Spleen (tissue), 11 donors: ENCODE results near the gene AKT3. TPM values are rescaled to one million over a fixed set of nuclear protein-coding genes. Genes with fewer than 3 reads are reported as not detected.

Experiments
- DNase-seq: peaks from one replicate; pipeline ENCODE4 v3.0.0-alpha.2; 2020
- H3K27ac ChIP-seq, 8 donors: fragments of 200-600 bp; sonication (generic) in 7 of 8; 1 replicate in 4 of 8; 2 replicates in 4 of 8; pipeline versions ENCODE4 v1.5.0 to v1.8.0; 2016 to 2021; ENCODE audit warnings: inconsistent platforms in 4 of 8, mild to moderate bottlenecking in 4 of 8, moderate library complexity in 1 of 8
- H3K27me3 ChIP-seq, 7 donors: fragments of 200-600 bp; sonication (generic) in 6 of 7; replicated peaks in 1 of 7; 1 replicate in 4 of 7; 2 replicates in 3 of 7; pipeline versions ENCODE4 v1.5.0 to v1.8.0; 2016 to 2021; ENCODE audit warnings: inconsistent platforms in 3 of 7, mild to moderate bottlenecking in 1 of 7
- H3K36me3 ChIP-seq, 6 donors: fragments of 200-600 bp; sonication (generic) in 5 of 6; 1 replicate in 4 of 6; 2 replicates in 2 of 6; pipeline versions ENCODE4 v1.5.0 to v1.8.0; 2016 to 2021; ENCODE audit warnings: inconsistent platforms in 2 of 6
- H3K4me1 ChIP-seq, 6 donors: fragments of 200-600 bp; sonication (generic) in 5 of 6; 1 replicate in 3 of 6; 2 replicates in 3 of 6; pipeline versions ENCODE4 v1.5.0 to v1.8.0; 2016 to 2021; ENCODE audit warnings: inconsistent platforms in 3 of 6
- H3K4me3 ChIP-seq, 8 donors: fragments of 200-600 bp; sonication (generic) in 7 of 8; 1 replicate in 4 of 8; 2 replicates in 4 of 8; pipeline versions ENCODE4 v1.5.0 to v1.8.0; 2016 to 2021; ENCODE audit warnings: inconsistent platforms in 4 of 8, mild to moderate bottlenecking in 4 of 8, moderate library complexity in 2 of 8
- H3K9me3 ChIP-seq, 8 donors: fragments of 200-600 bp; sonication (generic) in 7 of 8; 1 replicate in 4 of 8; 2 replicates in 4 of 8; pipeline versions ENCODE4 v1.5.0 to v1.8.0; 2016 to 2021; ENCODE audit warnings: inconsistent platforms in 4 of 8
- POLR2A ChIP-seq, 3 donors: fragments of 450-650 bp; IDR thresholded peaks; one replicate each; pipeline ENCODE4 v1.5.1; 2017; ENCODE audit warnings: antibody characterized with exemption in 3 of 3, mild to moderate bottlenecking in 1 of 3
- POLR2AphosphoS5 ChIP-seq, 3 donors: sonication (generic); formaldehyde crosslinking; IDR thresholded peaks; one replicate each; pipeline ENCODE4 v1.5.1; 2017; ENCODE audit warnings: antibody characterized with exemption in 3 of 3
- WGBS, 5 donors: extraction: QIAGEN DNeasy Blood & Tissue Kit in 3 of 5; methylation state at CpG; one replicate each; pipeline versions ENCODE4 v1.1.5 to v1.1.7; 2013 to 2018; 5-methylcytosine and 5-hydroxymethylcytosine counted together
- intact Hi-C: fragments of 100-400 bp; cut with DNase I; formaldehyde crosslinking; loops from one replicate; pipeline ENCODE4 v1.15.0; 2023; ENCODE audit warnings: low total_unique reads
- polyA plus RNA-seq, 3 donors: library from polyadenylated mRNA; stranded (reverse); fragments of 200-250 nt; gene quantifications; one replicate each; pipeline ENCODE4 v1.2.1, GENCODE V29; 2013
- total RNA-seq, 7 donors: library from RNA; depleted of rRNA in 3 of 7; stranded (reverse); fragments of >200 nt in 3 of 7; fragmentation: NEBNext Ultra II Directional in 4 of 7; extraction: Animal tissue kit (Norgen Biotek cat#: 25700) in 4 of 7; gene quantifications; one replicate each; pipeline versions ENCODE4 v1.1.0 to v1.2.1, GENCODE V29; 2016 to 2021
- TF ChIP-seq, protein P1 (sequence below), 11 experiments: fragments of 200-600 bp in 7 of 11; fragments of 450-650 bp in 4 of 11; sonication (generic) in 4 of 11; IDR thresholded peaks in 8 of 11; conservative IDR thresholded peaks in 3 of 11; 1 replicate in 7 of 11; 2 replicates in 4 of 11; pipeline versions ENCODE4 v1.4.0 to v1.8.0; 2016 to 2021; ENCODE audit warnings: antibody characterized with exemption in 11 of 11, inconsistent platforms in 4 of 11, mild to moderate bottlenecking in 1 of 11
- donor health status: healthy with polysubstance abuse.
- donor health status: DM: no; HTN: no; CAD: no; lungs with moderate emphysema.
- donor health status: DM: no; HTN: no; CAD: no.
- donor health status: Bipolar disorder and iron deficiency.
- donor health status: healthy.
- donor health status: DM: no; HTN: no; CAD: no.
- donor health status: DM: yes; HTN: yes; CAD: no.

The AKT3 gene
- total and polyA plus RNA-seq, 10 donors: 4.3 to 91.3 (median 46.4) TPM

DNA sequence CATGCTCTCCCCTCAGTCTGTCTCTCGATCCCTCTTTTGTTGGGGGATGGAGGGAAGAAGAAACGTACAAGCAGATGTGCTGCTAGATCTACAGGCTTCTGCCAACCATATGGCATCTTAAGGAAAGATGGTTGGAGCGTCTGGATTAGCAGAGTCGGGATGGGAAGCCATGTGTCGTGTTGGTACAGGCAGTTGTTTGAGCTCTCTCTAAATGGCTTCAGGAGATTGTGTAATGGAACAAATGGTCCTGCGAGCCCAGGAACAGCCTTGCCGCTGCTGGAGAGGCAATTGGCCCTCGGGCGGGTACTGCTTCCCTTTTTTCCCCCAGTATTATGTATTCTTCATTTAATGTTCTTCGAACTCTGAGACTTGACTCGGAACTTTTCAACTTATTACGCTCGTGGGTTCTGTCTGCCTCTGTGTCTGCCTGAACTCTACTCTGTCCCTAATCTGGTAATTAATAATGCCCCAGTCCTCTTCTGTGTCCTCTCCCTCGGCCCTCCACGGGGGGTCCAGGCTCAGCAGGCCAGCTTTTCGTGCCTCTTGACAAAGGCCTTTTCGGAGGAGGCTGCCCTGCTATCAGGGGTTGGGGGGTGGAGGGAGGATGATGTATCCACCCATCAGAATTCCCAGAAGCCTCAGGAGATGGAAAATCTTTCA lies 378.9 kb downstream of the AKT3 start:
- 65 to 82% (median 78%) methylated on average over 17 of the region's 17 CpGs for WGBS, 5 donors
- Histone ChIP-seq H3K36me3 (peaks cover 0 to 26% (median 2%) of the 10 kb centered on the region in 6 donors), H3K4me3 (no peak overlapping the region), H3K27me3 (no peaks in the 10 kb centered on the region), H3K9me3 (no peaks in the 10 kb centered on the region), H3K4me1 (peaks cover 11 to 45% (median 24%) of the 10 kb centered on the region in 6 donors), H3K27ac (peak overlapping the region in 3 of 8 donors; percentile 0 to 63 (median 23))
- no peak for DNase-seq
- intact Hi-C loops: no loop called here
- no peak for TF ChIP-seq POLR2A (IDR thresholded peaks at IDR 0.05)
- TF ChIP-seq, protein P1, sequence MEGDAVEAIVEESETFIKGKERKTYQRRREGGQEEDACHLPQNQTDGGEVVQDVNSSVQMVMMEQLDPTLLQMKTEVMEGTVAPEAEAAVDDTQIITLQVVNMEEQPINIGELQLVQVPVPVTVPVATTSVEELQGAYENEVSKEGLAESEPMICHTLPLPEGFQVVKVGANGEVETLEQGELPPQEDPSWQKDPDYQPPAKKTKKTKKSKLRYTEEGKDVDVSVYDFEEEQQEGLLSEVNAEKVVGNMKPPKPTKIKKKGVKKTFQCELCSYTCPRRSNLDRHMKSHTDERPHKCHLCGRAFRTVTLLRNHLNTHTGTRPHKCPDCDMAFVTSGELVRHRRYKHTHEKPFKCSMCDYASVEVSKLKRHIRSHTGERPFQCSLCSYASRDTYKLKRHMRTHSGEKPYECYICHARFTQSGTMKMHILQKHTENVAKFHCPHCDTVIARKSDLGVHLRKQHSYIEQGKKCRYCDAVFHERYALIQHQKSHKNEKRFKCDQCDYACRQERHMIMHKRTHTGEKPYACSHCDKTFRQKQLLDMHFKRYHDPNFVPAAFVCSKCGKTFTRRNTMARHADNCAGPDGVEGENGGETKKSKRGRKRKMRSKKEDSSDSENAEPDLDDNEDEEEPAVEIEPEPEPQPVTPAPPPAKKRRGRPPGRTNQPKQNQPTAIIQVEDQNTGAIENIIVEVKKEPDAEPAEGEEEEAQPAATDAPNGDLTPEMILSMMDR (IDR thresholded peaks at IDR 0.05 in 8 of 11, conservative IDR thresholded peaks at IDR 0.05 in 3 of 11): no peak
- TF ChIP-seq POLR2AphosphoS5 (IDR thresholded peaks at IDR 0.05): no peak

DNA sequence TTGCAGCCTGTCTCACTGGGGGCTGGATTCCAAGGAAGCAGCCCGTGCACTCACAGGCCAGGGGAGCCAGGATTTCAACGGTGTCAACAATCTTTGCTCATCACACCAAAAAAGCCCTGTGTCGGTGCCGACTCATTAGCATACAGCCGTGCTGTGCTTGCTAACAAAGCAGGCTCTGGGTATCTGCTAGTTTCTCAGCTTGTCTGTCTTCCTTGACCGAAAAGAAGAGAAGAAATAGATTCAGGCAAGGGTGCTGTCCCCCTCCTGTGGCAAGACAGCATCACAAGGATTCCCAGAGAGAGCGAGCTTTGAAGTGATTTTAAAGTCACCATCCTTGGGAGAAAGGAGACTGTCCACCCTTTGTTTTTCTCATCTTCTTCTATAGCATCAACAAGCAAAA lies 379.5 kb downstream of the AKT3 start:
- Histone ChIP-seq H3K36me3 (peaks cover 0 to 26% (median 2%) of the 10 kb centered on the region in 6 donors), H3K4me3 (no peak overlapping the region), H3K27me3 (no peaks in the 10 kb centered on the region), H3K9me3 (no peaks in the 10 kb centered on the region), H3K27ac (no peak overlapping the region), H3K4me1 (peaks cover 11 to 40% (median 24%) of the 10 kb centered on the region in 6 donors)
- no peak for DNase-seq
- no peak for TF ChIP-seq POLR2A (IDR thresholded peaks at IDR 0.05)
- intact Hi-C loops: no loop called here
- whole genome bisulfite sequencing, 5 donors: 89 to 95% (median 93%) methylated on average over 7 of the region's 7 CpGs

DNA sequence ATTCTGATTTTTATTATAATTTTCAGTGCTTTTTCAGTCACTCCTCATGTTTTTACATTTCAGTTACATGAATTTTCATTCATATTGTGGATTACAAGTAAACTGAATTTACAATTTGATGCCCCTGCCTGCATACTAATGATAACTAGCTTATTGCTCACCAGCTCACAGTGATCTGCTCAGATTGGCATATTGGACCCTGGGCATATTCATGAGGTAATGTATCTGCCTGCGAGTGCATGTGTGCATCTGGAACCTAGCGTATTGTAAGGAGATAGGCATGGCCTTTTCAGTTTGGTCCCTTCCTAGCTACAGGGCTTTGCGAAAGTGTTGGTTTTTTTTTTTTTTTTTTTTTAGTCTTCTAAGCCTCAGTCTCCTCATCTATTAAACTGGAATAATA lies 380.5 kb downstream of the AKT3 start:
- 94 to 100% (median 99%) methylated on average over 3 of the region's 3 CpGs for WGBS, 5 donors

DNA sequence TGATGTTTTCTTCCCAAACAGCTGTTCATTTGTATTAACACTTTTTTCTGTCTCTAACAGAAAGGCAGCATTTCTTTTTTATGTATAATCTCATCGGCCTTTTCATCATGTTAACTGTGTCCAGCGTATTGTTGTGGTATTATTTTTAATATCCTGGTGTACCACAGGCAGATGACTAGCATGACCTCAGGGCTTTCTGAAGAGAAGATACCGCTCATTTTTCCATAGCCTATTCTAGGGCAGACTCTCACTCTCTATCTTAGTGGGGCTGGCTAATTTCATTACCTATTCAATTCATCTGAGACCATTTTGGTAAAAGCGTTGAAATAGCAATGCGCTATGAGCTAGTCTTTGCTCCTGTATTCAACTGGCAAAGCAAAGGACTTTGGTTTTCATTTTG lies 384.3 kb downstream of the AKT3 start:
- no peaks in the 10 kb centered on the region for H3K9me3 ChIP-seq
- H3K4me3 ChIP-seq: no peak overlapping the region
- WGBS, 5 donors: 67 to 81% (median 69%) methylated on average over 5 of the region's 5 CpGs
- no peak for DNase-seq
- no peak overlapping the region for H3K27ac ChIP-seq
- no peaks in the 10 kb centered on the region for H3K27me3 ChIP-seq
- H3K4me1 ChIP-seq: peaks cover 0 to 4% (median 0%) of the 10 kb centered on the region in 6 donors
- H3K36me3 ChIP-seq: peaks cover 0 to 35% (median 0%) of the 10 kb centered on the region in 6 donors
- intact Hi-C loops: no loop called here
- no peak for TF ChIP-seq POLR2A (IDR thresholded peaks at IDR 0.05)
- TF ChIP-seq POLR2AphosphoS5 (IDR thresholded peaks at IDR 0.05): no peak
- TF ChIP-seq, protein P1 (IDR thresholded peaks at IDR 0.05 in 8 of 11, conservative IDR thresholded peaks at IDR 0.05 in 3 of 11): no peak

More for the DNA sequence above, 380.5 kb downstream of the AKT3 start:
- H3K9me3 ChIP-seq: no peaks in the 10 kb centered on the region
- H3K36me3 ChIP-seq: peaks cover 0 to 23% (median 1%) of the 10 kb centered on the region in 6 donors
- intact Hi-C loops: no loop called here
- peaks cover 11 to 40% (median 24%) of the 10 kb centered on the region in 6 donors for H3K4me1 ChIP-seq
- no peak for DNase-seq
- H3K27ac ChIP-seq: no peak overlapping the region
- TF ChIP-seq POLR2AphosphoS5 (IDR thresholded peaks at IDR 0.05) (no peak), POLR2A (IDR thresholded peaks at IDR 0.05) (no peak)
- TF ChIP-seq, protein P1 (IDR thresholded peaks at IDR 0.05 in 8 of 11, conservative IDR thresholded peaks at IDR 0.05 in 3 of 11): no peak
- H3K4me3 ChIP-seq: no peak overlapping the region
- no peaks in the 10 kb centered on the region for H3K27me3 ChIP-seq
